Inflammatory macrophage treated with lipopolysaccharide for 1 hour (primary cell): ENCODE measurements around the gene MGLL.
"Not testable (repeated sequence)": the region's sequence is repeated elsewhere in the genome, so short reads cannot be mapped to it uniquely, and the experiment has no call there.

Source experiments
- DNase-seq, 2 donors: peaks; one replicate each; pipeline ENCODE4 v3.0.0-alpha.2; 2020 to 2022

The MGLL gene

DNA sequence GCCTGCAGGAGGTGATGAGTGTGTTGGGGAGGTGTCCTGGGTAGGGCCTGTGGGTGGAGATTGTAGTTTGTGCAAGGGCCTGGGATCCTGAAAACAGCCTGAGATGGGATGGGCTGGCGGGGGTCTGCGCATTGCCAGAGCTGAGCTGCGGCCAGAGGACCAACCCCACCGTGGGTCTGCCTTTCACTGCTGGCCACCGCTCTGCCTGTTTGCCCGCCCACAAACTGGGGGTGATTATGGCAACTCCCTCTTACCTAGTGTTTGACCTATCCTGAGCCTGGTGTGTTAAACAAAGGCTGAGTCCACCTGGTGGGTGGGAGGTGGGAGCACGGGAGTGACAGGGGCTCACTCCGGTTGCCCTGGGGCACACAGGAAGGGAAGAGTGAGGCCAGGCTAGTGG lies 139.8 kb downstream of the MGLL start:
- DNase-seq, result no peak

DNA sequence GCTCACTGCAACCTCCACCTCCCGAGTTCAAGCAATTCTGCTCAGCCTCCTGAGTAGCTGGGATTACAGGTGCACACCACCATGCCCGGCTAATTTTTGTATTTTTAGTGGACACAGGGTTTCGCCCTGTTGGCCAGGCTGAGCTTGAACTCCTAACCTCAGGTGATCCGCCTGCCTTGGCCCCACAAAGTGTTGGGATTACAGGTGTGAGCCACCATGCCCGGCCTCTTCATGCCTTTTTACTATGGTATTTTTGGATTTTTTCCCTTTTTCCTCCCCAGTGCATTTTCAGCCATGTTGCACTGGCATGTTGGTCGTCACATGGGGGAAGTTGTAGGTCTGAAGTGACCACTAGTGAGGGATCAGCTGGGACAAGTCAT lies 140.2 kb downstream of the MGLL start:
- DNase-seq, result not testable (repeated sequence)

DNA sequence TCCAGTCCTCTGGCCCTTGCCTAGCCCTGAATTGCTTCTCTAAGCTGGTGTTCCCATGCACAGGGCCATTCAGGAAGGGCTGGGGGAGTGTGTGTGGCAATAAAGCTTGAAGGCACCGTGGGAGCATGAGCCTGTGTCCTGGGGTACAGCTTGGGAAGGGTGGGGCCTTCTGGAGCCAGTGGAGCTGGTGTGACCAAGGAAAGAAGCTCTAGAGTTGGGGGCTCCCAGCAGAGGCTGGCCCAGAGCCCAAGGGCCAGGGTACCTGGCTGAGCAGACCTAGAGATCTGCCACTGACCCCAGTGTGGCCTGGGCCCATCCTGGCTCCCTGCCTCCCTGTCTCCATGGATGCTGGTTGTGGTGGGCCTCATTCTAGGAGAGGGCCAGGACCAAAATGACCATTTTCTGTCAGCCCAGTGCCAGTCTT lies 141.5 kb downstream of the MGLL start:
- no peak for DNase-seq

DNA sequence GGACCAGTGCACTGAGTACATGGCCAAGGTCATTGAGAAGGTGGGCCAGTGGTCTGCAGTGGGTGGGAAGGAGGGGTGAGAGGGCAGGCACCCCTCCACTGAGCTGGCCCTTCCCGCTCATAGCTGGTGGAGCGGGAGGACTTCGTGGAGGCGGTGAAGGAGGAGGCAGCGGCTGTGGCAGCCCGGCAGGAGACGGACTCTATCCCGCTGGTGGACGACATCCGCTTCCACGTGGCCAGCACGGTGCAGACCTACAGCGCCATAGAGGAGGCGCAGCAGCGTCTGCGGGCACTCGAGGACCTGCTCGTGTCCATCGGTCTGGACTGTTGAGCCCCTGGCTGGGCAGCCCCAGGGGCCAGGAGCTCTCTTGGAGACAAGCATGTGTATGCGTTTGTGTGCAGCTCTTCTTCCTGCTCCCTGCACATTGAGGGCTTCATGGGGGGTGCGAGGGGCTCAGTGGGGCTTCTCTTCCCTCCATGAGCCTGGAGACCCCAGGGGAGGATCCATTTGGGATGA lies 142.1 kb downstream of the MGLL start:
- DNase-seq, result no peak

DNA sequence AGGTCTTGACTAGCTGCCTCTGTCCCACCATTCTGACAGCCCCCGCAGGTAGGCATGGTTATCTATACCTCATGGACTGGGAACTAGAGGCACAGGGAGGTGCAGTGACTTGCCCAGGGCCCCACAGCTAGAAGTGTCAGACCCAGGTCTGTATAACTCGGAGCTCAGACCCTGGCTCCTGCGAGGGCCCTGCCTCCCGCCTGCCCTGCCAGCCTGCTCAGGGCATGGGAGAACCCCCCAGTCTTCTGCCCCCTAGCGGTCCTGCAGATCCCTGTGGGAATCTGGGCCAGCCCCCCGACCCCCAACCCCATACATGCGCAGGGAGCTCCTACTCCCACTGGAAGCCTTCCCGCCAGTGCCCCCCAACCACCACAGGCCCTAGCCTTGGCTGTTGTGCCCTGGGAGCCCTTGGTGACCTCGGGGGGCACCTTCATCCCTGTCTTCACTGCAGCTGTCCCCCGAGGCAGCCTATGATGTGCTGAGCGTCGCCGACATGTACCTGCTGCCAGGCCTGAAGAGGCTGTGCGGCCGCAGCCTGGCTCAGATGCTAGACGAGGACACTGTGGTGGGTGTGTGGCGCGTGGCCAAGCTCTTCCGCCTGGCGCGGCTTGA lies 142.7 kb downstream of the MGLL start:
- no peak for DNase-seq

DNA sequence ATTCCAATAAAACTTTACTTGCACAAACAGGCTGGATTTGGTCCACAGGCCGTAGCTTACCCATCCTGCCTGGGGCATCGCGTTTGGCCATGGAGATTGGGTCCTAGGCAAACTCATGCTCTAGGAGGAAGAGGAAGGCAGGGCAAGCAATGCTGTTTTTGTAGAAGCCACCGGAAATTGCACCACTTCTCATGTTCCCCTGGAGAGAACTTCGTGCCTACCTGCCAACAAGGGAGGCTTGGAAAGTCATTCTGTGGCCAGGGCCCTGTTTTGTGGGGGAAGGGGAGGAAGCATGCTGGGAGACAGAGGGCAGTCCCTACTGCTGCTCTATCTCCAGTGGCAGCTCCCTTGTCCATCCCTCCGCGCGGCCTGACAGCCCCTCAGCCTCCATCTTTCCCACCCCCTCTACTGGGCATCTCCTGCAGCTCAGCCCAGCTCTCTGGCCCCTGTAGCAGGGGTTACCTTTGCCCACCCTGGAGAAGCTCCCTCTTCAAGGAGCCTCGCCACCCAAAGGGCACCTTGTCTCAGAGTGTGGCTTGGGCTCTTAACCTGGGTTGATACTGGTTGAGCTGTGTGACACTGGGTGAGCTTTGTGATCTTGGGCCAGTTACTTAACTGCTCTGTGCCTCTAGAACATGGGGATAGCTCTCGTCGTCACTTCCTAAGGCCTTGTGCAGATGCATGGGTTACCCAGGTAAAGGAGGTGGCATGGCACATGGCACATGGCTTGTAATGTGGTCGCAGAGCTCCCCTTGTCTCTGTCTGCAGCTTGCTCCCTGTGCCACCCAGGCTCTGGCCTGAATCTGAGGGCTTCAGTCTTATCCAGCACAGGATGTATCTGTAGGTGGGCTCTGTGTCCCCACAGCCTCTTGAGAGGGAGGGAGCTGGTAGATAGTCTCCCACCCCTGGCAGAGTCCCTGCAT lies 143.4 kb downstream of the MGLL start:
- no peak for DNase-seq

DNA sequence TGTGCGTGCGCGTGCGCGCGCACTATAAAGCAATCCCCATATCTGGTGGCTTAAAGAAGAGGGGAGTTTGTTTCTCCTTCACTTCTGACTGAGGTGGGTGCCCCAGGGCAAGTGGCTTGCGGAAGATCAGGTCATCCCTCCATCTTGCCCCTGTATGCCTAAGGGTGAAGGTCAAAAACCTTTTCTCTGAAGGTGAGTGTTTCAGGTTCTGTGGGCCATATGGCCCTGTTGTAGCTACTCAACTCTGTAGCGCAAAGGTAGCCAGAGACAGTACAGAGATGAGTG lies 144.1 kb downstream of the MGLL start:
- DNase-seq, result no peak

DNA sequence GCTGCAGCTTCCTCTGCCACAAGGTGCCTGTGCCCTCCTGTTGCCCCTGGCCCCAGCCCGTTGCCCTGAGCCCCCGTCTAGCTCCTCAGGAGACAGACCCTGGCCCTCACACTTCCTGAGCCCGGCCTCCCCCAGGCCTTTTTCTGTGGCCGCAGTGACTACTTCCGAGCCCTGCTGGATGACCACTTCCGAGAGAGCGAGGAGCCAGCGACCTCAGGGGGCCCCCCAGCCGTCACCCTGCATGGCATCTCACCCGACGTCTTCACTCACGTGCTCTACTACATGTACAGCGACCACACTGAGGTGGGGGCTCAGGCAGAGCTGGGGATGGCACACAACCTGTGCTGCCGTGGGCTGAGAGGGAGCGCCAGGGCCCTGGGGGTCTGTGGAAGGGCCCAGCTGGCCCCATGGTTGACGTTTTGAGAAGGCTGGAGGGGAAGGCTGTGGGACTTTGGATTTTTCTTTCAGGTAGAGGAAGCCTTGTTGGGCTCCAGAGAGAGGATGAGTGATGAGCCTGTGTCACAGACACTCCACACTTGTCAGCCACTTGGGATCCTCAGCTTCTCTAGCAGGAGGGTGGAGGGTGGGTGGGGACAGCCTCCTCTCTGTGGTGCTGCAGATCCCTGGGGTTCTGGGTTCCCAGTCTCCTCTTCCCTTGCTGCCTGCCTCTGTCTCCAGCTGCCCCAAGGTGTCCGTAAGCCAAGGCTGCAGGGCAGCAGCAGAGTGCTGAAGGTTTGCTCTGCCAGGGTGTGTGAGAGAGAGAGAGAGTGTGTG lies 144.6 kb downstream of the MGLL start:
- no peak for DNase-seq

DNA sequence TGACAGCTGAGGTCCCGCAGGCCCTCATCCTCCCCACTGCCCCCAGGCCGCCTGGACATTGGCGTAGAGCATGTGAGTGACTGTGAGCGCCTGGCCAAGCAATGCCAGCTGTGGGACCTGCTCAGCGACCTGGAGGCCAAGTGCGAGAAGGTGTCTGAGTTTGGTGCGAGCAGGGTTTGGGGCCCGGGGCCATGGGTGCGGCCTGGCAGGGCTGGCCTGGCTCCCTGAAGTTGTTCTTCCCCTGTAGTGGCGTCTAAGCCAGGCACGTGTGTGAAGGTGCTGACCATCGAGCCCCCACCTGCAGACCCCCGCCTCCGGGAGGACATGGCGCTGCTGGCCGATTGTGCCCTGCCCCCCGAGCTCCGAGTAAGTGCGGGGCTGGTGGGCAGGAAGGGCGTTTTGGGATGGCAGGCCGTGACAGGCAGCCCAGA lies 145.4 kb downstream of the MGLL start:
- no peak for DNase-seq

DNA sequence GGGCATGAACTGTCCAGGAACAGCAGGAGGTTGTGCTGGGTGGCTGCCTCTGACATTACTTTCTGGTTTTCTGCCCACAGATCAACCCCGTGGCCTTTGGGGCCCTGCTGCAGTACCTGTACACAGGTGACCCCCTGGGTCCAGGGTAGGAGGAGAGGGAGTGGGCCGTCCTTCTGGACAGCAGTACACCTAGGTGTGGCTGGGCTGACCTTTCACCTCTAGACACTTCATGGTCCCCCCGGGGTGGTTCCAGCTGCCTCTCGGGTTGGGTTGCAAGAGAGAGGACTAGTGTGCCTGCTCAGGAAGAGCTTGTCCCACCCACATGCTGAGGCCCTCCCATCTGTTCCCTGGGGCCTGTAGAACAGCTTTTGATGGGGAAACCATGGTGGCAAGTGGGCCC lies 145.9 kb downstream of the MGLL start:
- no peak for DNase-seq

DNA sequence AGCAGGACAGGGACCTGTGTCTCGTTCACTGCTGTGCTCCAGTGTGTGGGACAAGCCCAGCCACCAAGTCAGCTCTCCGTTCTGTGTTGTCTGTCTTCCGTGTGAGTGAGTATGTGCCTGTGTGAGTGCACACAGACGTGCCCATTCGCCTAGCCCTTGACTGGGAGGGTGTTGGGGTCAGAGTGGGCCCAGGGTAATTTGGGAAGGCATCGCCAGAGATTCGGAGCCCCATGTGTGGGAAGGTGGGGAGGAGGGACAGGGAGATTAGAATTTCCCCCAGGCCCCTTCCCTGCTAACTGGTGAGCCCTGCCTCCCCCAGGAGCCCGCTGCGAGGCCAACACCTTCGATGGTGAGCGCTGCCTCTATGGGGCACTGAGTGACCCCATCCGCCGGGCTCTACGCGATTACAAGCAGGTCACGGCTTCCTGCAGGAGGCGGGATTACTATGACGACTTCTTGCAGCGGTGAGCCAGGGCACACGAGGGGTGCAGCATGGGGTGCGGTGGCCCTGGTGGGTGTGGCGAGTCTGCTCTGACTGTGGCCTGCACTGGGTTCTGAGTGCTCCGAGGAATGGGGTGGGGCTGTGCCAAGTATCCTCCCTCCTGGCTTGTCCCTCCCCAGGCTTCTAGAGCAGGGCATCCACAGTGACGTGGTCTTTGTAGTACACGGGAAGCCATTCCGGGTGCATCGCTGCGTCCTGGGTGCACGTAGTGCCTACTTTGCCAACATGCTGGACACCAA lies 146.5 kb downstream of the MGLL start:
- no peak for DNase-seq

DNA sequence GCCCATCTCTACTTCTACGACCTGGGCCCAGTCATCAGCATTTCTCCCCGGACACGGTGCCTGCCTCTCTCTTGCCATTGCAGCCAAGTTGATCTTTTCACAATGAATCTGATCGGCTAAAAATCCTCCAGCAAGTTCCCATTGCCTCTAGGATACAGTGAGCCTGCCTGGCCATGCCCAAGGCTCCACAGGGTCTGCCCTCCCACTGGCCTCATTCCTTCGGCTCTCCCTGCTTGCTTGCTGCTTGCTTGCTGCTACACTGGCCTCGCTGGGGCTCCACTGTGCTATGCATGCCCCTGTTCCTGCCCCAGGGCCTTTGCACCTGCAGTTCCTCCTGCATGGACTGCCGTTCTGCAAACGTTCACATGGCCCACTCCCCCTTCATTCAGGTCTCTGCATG lies 147.5 kb downstream of the MGLL start:
- no peak for DNase-seq

DNA sequence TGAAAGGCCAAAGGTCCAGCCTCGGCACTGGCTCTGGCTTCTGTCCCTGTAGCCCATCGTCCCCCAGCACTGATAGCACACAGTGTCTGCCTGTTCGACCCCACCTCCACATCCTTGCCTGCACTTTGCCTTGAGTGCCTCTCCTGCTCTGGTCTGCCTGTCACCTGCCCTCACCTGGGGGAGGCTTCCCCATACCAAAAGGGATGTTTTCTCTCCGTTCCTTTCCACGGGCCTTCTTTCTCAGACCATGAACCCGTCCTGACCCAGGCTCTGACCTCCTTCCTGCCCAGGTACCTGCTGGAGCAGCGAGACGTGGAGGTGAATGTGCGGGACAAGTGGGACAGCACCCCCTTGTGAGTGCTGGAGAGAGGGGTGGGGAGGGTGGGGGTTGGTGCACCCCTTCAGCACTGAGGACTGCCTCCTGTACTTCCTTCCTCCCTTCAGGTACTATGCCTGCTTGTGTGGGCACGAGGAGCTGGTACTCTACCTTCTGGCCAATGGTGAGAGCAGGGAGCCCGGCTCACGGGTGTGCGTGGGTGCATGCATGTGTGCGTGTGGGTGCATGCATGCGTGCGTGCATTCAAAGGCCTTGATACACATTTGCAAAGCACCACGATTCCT lies 148.1 kb downstream of the MGLL start:
- DNase-seq, result no peak

DNA sequence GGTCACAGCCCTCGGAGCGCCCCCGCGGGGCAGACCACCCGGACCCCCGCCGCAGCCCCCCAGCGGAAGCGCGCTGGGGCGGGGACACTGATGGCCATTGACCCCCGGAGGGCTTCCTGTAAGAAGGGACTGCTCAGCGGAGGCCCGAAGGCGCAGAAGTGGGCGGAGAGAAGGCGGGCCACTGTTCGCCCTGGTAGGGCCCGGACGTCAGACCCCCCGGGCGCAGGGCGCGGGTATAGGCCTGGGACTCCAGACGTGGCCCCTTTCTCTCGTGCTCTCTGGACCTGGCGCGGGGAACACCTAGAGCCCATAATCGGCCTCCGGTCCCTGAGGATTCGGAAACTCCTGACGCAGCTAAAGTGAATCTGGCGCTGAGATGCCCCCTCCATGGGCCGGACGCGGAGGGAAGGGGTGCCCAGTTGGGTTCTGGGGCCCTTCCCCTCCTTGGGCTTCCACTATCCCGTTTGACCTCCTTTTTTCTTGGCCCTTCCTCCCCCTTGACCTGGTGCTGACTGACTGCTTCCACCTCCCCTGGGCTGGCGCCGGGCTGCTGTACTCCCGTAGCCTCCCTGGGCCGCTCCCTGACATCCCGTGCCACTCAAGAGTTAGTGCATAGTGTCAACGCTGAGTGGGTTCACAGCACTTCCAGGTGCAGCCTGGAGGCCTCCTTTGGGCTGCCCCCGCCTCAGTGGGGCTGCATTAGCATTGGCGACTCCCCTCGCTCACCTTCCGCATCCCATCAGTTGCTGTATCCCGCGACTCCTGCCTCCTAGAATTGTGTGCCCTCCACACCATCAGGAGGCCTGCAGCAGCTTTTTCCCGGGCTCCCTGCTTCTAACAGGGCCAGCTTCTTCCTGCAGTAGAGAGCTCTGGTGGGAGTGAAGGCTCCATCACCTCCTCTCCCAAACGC lies 148.9 kb downstream of the MGLL start:
- DNase-seq, result no peak

DNA sequence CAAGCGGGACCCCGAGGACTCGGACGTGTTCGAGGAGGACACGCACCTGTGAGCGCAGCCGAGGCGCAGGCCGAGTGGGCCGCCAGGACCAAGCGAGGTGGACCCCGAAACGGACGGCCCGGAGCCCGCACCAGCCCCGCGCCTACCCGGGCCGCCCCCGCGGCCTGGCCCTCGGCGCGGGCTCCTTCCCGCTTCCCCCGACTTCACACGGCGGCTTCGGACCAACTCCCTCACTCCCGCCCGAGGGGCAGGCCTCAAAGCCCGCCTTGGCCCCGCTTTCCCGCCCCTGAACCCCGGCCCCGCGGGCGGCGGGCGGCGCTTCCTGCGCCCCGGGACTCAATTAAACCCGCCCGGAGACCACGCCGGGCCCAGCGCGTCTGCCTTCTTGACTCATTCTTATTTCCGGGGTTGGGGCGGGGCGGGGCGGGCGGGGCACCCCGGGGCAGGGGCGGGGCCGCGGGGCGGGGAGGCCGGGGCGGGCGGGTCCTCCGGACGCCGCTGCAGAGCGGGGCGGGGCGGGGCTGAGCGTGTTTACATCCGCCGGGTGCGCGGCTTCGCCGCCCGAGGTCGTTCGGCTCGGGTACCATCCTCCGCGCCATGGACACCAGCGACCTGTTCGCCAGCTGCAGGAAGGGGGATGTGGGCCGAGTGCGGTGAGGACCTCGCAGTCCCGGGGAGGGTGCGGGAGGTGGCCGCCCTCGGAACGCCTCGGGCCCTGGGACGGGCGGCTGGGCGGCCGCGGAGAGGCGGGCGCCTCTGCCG lies 149.7 kb downstream of the MGLL start, which contains the start of gene ABTB1:
Gene ABTB1, plus strand, starts transcription at position 524 of the 762 bp plus-strand sequence. Its CDS starts 74 bp downstream, at position 598.
- peak; percentile 69 to 78 for DNase-seq

DNA sequence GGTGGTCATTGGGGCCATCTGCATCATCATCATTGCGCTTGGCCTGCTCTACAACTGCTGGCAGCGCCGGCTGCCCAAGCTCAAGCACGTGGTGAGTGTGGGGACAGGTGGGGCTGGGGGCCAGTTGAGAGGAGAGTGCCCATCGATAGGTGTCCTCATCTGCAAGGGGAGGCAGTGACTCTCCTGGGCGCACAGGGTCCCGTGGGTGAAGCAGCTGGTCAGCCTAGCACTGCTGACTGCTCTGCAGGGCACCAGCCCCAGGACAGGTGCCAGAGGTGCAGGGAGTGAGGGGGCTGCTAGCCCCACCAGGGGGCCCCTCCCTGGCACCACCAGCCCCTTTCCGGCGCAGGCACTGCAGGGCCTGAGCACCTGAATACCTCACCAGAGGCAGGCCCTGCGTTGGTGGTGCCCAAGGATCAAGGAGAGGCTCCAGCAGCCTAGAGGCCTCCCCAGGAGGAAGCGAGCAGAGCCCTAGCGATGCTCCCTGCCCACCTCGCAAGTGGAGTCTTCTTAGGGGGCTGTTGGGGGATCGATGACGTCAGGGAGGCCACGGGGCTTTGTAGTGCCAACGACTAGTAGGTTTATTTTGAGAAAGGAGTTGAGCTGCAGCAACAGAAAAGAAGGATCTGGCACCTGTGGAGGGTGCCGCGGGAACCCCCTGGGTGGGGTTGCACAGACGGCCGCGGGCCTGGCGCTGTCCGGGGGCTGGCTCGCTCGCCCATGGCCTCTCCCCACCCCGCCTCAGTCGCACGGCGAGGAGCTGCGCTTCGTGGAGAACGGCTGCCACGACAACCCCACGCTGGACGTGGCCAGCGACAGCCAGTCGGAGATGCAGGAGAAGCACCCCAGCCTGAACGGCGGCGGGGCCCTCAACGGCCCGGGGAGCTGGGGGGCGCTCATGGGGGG lies 150.5 kb downstream of the MGLL start:
- DNase-seq, result no peak

DNA sequence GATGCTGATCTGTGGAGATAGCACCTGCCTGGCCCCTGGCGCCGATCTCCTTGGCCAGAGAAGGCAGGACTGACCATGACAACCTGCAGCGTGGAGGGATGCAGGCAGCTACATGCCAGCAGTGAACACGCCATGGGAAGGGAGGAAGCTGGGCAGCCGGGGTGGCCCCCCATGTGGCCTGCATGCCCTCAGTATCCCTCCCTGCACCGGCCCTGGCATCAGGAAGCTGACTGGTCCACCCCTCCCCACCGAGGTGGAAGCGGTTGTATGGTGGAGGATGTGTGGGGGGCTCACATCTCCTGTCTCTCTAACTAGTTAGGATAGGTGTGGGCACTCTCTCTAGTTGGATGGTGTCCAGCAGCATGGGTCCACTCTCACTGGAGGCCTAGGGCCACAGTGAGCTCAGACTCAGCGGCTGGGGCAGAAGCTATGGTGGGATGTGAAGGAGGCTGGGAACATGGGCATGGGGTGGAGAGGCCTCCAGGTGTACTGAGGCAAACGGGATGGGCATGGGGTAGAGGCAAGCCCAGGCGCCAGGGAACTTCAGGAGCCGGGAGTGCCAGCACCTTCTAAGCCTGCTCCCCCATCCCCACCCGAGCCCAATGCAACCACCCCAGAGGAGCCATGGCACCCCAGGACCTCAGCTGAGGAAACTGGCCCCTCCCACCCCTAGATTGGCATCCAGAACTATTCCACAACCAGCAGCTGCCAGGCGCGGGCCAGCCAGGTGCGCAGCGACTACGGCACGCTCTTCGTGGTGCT lies 151.4 kb downstream of the MGLL start:
- no peak for DNase-seq

DNA sequence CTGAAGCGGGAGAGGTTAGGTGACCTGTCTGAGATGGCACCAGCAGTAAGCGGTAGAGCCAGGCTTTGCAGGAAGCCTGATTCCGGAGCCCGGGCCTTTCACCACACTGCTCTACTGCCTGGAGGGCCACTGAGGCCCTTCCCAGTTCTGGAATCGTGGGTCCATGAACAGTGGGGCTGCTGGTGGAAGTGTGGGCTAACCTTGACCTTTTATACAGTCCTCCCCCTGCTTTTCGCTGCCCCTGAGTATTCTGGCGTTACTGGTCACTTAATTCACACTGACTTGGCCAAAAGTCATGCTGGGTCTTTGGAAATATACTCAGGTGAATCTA lies 152.1 kb downstream of the MGLL start:
- no peak for DNase-seq
